K562 (cell line): ENCODE data around the gene HOXB5. TPM values are rescaled to one million over a fixed set of nuclear protein-coding genes. Genes with fewer than 3 reads are reported as not detected.

Experiments used
- FOXK2 ChIP-seq, 2 experiments: fragments of 450-650 bp; IDR thresholded peaks in 1 of 2; conservative IDR thresholded peaks in 1 of 2; 2 replicates each; pipeline ENCODE4 v1.6.1; 2016; ENCODE audit warnings: low read depth in 2 of 2, mild to moderate bottlenecking in 1 of 2
- GTF2F1 ChIP-seq: IDR thresholded peaks from 2 replicates; pipeline ENCODE4 v1.6.1; 2011; ENCODE audit warnings: low read depth, low read length, improper control_type of control experiment
- MED1 ChIP-seq: sonication (generic); formaldehyde crosslinking; IDR thresholded peaks from 2 replicates; pipeline ENCODE4 v1.8.1; 2023; ENCODE audit warnings: missing genetic modification reagents, borderline replicate concordance
- NR2C1 ChIP-seq, 2 experiments: fragments of 450-650 bp; IDR thresholded peaks; 2 replicates each; pipeline ENCODE4 v1.6.1; 2017; ENCODE audit warnings: mild to moderate bottlenecking in 2 of 2, antibody characterized with exemption in 1 of 2, inconsistent platforms in 1 of 2, missing compliant biosample characterization in 1 of 2, missing genetic modification characterization in 1 of 2
- PCBP1 ChIP-seq: fragments of 200-400 bp; formaldehyde crosslinking; IDR thresholded peaks from 2 replicates; pipeline ENCODE4 v1.6.1; 2018; ENCODE audit warnings: mild to moderate bottlenecking, low read depth, low read length; ENCODE audit not compliant: poor library complexity, severe bottlenecking
- PHTF2 ChIP-seq: fragments of 250-450 bp; sonication (Bioruptor Pico); IDR thresholded peaks from 2 replicates; pipeline ENCODE4 v1.5.0; 2021; ENCODE audit warnings: mild to moderate bottlenecking
- POLR2G ChIP-seq: fragments of 200-400 bp; formaldehyde crosslinking; IDR thresholded peaks from 2 replicates; pipeline ENCODE4 v1.6.1; 2017; ENCODE audit warnings: low read depth, mild to moderate bottlenecking, antibody characterized with exemption, low read length, moderate library complexity
- PYGO2 ChIP-seq: fragments of 450-650 bp; IDR thresholded peaks from 2 replicates; pipeline ENCODE4 v1.6.1; 2016; ENCODE audit warnings: mild to moderate bottlenecking, missing genetic modification characterization, moderate library complexity, missing compliant biosample characterization
- RBM25 ChIP-seq: fragments of 200-400 bp; formaldehyde crosslinking; IDR thresholded peaks from 2 replicates; pipeline ENCODE4 v1.6.1; 2018; ENCODE audit warnings: low read length, low read depth, moderate library complexity; ENCODE audit not compliant: severe bottlenecking
- RCOR1 ChIP-seq, 2 experiments: IDR thresholded peaks; 2 replicates each; pipeline ENCODE4 v1.6.1; 2012; ENCODE audit warnings: low read depth in 2 of 2, low read length in 2 of 2, borderline replicate concordance in 1 of 2, improper control_type of control experiment in 1 of 2
- SIRT6 ChIP-seq: IDR thresholded peaks from one replicate; pipeline ENCODE4 v1.6.1; 2012; ENCODE audit warnings: low read depth, mild to moderate bottlenecking, control low read depth, inconsistent platforms, low read length, moderate library complexity
- SMAD2 ChIP-seq: fragments of 150-350 bp; IDR thresholded peaks from 2 replicates; pipeline ENCODE4 v1.6.1; 2014; ENCODE audit warnings: low read depth, mild to moderate bottlenecking, low read length
- SMARCA4 ChIP-seq: fragments of 450-650 bp; IDR thresholded peaks from 2 replicates; pipeline ENCODE4 v1.6.1; 2016
- TCF7 ChIP-seq: sonication (generic); IDR thresholded peaks from 2 replicates; pipeline ENCODE4 v1.6.1; 2016; ENCODE audit warnings: antibody characterized with exemption, borderline replicate concordance
- ZNF165 ChIP-seq: fragments of 250-450 bp; sonication (Bioruptor Pico); IDR thresholded peaks from 2 replicates; pipeline ENCODE4 v1.4.0; 2020; ENCODE audit warnings: borderline replicate concordance
- ZNF766 ChIP-seq: fragments of 200-800 bp; sonication (Bioruptor generic); conservative IDR thresholded peaks from 2 replicates; pipeline ENCODE4 v1.6.1; 2016; ENCODE audit warnings: missing genetic modification characterization, missing compliant biosample characterization
- polyA plus RNA-seq, 8 experiments: library from polyadenylated mRNA; depleted of rRNA in 4 of 8; stranded (reverse) in 5 of 8; unstranded in 3 of 8; fragments of >200 nt; fragmentation: Nextera tagmentation in 2 of 8; fragmentation: Illumina TruSeq in 1 of 8; extraction: Ambion mirVana in 2 of 8; extraction: Trizol in 1 of 8; gene quantifications; 2 replicates each; pipeline versions ENCODE4 v1.2.1 to v1.2.3, GENCODE V29; 2011 to 2014; ENCODE audit warnings: inconsistent platforms in 1 of 8, missing spikeins in 1 of 8
- total RNA-seq, 7 experiments: library from RNA; depleted of rRNA in 6 of 7; stranded (reverse); fragments of >200 nt in 6 of 7; fragmentation: Illumina TruSeq in 2 of 7; extraction: Trizol in 2 of 7; gene quantifications; 2 replicates each; pipeline versions ENCODE4 v1.2.1 to v1.2.3, GENCODE V29; 2011 to 2021; ENCODE audit warnings: low replicate concordance in 1 of 7
- TF ChIP-seq, protein P1 (sequence below): fragments of 450-650 bp; IDR thresholded peaks from 2 replicates; pipeline ENCODE4 v1.6.1; 2016; ENCODE audit warnings: antibody characterized with exemption
- TF ChIP-seq, protein P2 (sequence below): fragments of 250-450 bp; sonication (Bioruptor Pico); IDR thresholded peaks from 2 replicates; pipeline ENCODE4 v1.4.0; 2020; ENCODE audit warnings: mild to moderate bottlenecking
- TF ChIP-seq, protein P3 (sequence below): sonication (generic); formaldehyde crosslinking; IDR thresholded peaks from 2 replicates; pipeline ENCODE4 v1.8.0; 2022; ENCODE audit warnings: mild to moderate bottlenecking, missing genetic modification reagents
- TF ChIP-seq, protein P4 (sequence below): fragments of 450-650 bp; formaldehyde crosslinking; IDR thresholded peaks from 2 replicates; pipeline ENCODE4 v1.4.0; 2022; ENCODE audit warnings: missing genetic modification characterization
- TF ChIP-seq, protein P5 (sequence below): fragments of 450-650 bp; formaldehyde crosslinking; IDR thresholded peaks from 2 replicates; pipeline ENCODE4 v1.4.0; 2020; ENCODE audit warnings: mild to moderate bottlenecking, moderate library complexity

The HOXB5 gene
- total and polyA plus RNA-seq, 9 of the 15 experiments (the other 6 are each of a cell fraction or from before 2014, with no cell fraction given) = 0.24 to 2.7 (median 0.65) TPM

DNA sequence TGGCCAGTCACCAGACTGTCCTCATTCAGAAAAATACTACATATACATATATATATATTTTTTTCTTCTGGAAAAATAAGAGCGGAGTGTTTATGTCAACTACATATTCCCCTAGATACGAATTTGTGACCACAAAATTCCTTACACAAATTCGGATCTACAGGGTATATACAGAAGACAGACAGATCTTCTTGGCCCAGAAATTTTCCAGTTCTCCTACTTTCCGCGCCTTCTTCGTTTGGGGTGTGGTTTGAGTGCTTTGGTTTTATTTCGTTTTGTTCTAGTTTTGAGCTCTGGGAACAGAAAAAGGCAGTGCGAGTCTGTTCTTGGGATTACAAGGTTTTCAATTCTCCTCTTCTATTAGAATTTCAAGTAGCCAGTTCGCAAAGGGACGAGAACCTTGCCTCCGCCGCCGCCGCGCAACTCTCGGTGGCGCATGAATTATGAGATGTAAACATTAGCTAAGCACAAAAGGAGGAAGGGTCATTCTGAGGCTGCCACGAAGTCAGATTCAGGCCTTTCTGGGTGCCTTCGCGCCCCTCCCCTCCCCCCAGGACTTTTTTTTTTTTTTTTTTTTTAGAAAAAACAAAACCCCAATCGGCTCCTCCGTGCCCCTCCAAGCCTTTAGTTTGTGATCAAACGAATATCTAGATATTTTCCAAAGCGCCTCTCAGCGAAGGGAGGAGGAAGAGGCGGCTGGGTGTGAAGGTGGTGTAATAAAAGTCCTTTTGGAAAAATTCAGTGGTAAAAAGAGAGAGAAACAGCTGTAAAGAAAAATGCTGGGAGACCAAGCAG lies 13.6 kb downstream of the HOXB5 start (continued):
- TF ChIP-seq SMAD2 = no peak
- TF ChIP-seq PCBP1 = no peak
- TF ChIP-seq MED1 = no peak
- no peak for TF ChIP-seq SMARCA4
- no peak for TF ChIP-seq PHTF2 (CRISPR knock-in tag)
- TF ChIP-seq RCOR1 (IDR thresholded peaks at IDR 0.05; ENCODE audit: borderline replicate concordance in 1 of 2, low read depth in 2 of 2, low read length in 2 of 2) = no peak
- TF ChIP-seq, protein P1, sequence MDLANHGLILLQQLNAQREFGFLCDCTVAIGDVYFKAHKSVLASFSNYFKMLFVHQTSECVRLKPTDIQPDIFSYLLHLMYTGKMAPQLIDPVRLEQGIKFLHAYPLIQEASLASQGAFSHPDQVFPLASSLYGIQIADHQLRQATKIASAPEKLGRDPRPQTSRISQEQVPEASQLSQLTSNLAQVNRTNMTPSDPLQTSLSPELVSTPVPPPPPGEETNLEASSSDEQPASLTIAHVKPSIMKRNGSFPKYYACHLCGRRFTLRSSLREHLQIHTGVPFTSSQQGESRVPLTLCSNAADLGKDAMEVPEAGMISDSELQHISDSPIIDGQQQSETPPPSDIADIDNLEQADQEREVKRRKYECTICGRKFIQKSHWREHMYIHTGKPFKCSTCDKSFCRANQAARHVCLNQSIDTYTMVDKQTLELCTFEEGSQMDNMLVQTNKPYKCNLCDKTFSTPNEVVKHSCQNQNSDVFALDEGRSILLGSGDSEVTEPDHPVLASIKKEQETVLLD = 0 out of 2 replicates have a peak, but pooled peaks have one; percentile 31
- TF ChIP-seq, protein P2, sequence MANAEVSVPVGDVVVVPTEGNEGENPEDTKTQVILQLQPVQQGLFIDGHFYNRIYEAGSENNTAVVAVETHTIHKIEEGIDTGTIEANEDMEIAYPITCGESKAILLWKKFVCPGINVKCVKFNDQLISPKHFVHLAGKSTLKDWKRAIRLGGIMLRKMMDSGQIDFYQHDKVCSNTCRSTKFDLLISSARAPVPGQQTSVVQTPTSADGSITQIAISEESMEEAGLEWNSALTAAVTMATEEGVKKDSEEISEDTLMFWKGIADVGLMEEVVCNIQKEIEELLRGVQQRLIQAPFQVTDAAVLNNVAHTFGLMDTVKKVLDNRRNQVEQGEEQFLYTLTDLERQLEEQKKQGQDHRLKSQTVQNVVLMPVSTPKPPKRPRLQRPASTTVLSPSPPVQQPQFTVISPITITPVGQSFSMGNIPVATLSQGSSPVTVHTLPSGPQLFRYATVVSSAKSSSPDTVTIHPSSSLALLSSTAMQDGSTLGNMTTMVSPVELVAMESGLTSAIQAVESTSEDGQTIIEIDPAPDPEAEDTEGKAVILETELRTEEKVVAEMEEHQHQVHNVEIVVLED (CRISPR knock-in tag) = no peak
- TF ChIP-seq, protein P3, sequence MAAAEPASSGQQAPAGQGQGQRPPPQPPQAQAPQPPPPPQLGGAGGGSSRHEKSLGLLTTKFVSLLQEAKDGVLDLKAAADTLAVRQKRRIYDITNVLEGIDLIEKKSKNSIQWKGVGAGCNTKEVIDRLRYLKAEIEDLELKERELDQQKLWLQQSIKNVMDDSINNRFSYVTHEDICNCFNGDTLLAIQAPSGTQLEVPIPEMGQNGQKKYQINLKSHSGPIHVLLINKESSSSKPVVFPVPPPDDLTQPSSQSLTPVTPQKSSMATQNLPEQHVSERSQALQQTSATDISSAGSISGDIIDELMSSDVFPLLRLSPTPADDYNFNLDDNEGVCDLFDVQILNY (CRISPR knock-in tag) = no peak
- peak; percentile 56 for TF ChIP-seq POLR2G
- no peak for TF ChIP-seq GTF2F1
- peak; percentile 61 to 62; a peak in 2 of 4 replicates for TF ChIP-seq FOXK2 (conservative IDR thresholded peaks at IDR 0.05 in 1 of 2, IDR thresholded peaks at IDR 0.05 in 1 of 2; ENCODE audit: low read depth in 2 of 2)
- TF ChIP-seq ZNF766 (CRISPR knock-in tag) = peak; percentile 72
- no peak for TF ChIP-seq ZNF165
- TF ChIP-seq, protein P4, sequence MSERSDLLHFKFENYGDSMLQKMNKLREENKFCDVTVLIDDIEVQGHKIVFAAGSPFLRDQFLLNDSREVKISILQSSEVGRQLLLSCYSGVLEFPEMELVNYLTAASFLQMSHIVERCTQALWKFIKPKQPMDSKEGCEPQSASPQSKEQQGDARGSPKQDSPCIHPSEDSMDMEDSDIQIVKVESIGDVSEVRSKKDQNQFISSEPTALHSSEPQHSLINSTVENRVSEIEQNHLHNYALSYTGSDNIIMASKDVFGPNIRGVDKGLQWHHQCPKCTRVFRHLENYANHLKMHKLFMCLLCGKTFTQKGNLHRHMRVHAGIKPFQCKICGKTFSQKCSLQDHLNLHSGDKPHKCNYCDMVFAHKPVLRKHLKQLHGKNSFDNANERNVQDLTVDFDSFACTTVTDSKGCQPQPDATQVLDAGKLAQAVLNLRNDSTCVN (CRISPR knock-in tag) = no peak
- TF ChIP-seq, protein P5, sequence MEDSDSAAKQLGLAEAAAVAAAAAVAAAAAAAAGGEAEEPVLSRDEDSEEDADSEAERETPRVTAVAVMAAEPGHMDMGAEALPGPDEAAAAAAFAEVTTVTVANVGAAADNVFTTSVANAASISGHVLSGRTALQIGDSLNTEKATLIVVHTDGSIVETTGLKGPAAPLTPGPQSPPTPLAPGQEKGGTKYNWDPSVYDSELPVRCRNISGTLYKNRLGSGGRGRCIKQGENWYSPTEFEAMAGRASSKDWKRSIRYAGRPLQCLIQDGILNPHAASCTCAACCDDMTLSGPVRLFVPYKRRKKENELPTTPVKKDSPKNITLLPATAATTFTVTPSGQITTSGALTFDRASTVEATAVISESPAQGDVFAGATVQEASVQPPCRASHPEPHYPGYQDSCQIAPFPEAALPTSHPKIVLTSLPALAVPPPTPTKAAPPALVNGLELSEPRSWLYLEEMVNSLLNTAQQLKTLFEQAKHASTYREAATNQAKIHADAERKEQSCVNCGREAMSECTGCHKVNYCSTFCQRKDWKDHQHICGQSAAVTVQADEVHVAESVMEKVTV = 0 out of 2 replicates have a peak, but pooled peaks have one; percentile 24
- no peak for TF ChIP-seq PYGO2 (tag)
- TF ChIP-seq RBM25 = no peak
- no peak for TF ChIP-seq TCF7
- TF ChIP-seq SIRT6 = no peak
- TF ChIP-seq NR2C1 (IDR thresholded peaks at IDR 0.05) = no peak
- no peak for TF ChIP-seq NR2C1 (tag; IDR thresholded peaks at IDR 0.05)
